Brain microvascular endothelial cell (primary cell): ENCODE data around the gene C12orf54.
"Not testable (repeated sequence)": the region's sequence is repeated elsewhere in the genome, so short reads cannot be mapped to it uniquely, and the experiment has no call there.

Experiments used
- DNase-seq: peaks from one replicate; pipeline ENCODE4 v3.0.0-alpha.2; 2020
- H3K27ac ChIP-seq: fragments of 250-450 bp; sonication (Bioruptor Pico); 2 replicates; pipeline ENCODE4 v1.5.1; 2020; ENCODE audit warnings: mild to moderate bottlenecking, moderate library complexity
- H3K27me3 ChIP-seq: fragments of 250-450 bp; sonication (Bioruptor Pico); replicated peaks from 2 replicates; pipeline ENCODE4 v1.5.1; 2020; ENCODE audit warnings: mild to moderate bottlenecking
- H3K36me3 ChIP-seq: fragments of 250-450 bp; sonication (Bioruptor Pico); replicated peaks from 2 replicates; pipeline ENCODE4 v1.5.1; 2020; ENCODE audit warnings: mild to moderate bottlenecking
- H3K4me3 ChIP-seq: 2 replicates; pipeline ENCODE4 v1.5.1; 2011; ENCODE audit warnings: low read depth, mild to moderate bottlenecking, control low read depth, low read length, moderate library complexity
- in situ Hi-C: cut with HindIII; loops from 2 replicates; pipeline ENCODE4 v1.10.0; 2017; ENCODE audit warnings: low sequenced_read_pairs, low pct_ligation_motif_present
- TF ChIP-seq, protein P1 (sequence below): IDR thresholded peaks from 2 replicates; pipeline ENCODE4 v1.5.1; 2011; ENCODE audit warnings: low read depth, mild to moderate bottlenecking, moderate library complexity, low read length, control low read depth, inconsistent platforms; ENCODE audit errors: missing control alignments

C12orf54 gene

DNA sequence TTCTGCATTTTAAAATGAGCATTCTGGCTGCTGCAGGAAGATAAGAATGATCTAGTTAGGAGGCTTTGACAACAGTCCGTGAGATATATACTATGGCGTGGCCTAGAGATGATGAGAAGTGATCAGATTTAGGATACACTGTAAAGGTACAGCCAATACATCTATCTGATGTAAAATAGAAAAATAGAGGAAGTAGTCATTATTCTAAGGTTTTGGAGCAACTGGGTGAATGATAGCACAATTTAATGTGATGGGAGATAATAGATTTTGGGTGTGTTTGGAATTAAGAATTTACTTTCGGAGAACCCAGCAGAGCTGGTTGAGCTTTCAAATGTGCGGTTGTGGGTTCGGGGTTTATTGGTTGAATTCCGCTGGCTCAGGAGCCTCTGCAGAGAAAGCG is 10.0 kb upstream of the C12orf54 start, which contains the start of gene ANP32D:
Gene ANP32D (plus strand): TSS at position 301 of the 400 bp plus-strand sequence. CDS start 106 bp downstream, outside the sequence.
- Histone ChIP-seq H3K27me3 (no peaks in the 10 kb centered on the region), H3K4me3 (no peak within 1 kb of the TSS), H3K27ac (no peak within 1 kb of the TSS), H3K36me3 (no peaks in the 10 kb centered on the region)
- in situ Hi-C loops, result no loop called here
- TF ChIP-seq, protein P1, sequence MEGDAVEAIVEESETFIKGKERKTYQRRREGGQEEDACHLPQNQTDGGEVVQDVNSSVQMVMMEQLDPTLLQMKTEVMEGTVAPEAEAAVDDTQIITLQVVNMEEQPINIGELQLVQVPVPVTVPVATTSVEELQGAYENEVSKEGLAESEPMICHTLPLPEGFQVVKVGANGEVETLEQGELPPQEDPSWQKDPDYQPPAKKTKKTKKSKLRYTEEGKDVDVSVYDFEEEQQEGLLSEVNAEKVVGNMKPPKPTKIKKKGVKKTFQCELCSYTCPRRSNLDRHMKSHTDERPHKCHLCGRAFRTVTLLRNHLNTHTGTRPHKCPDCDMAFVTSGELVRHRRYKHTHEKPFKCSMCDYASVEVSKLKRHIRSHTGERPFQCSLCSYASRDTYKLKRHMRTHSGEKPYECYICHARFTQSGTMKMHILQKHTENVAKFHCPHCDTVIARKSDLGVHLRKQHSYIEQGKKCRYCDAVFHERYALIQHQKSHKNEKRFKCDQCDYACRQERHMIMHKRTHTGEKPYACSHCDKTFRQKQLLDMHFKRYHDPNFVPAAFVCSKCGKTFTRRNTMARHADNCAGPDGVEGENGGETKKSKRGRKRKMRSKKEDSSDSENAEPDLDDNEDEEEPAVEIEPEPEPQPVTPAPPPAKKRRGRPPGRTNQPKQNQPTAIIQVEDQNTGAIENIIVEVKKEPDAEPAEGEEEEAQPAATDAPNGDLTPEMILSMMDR, result no peak
- no peak for DNase-seq

DNA sequence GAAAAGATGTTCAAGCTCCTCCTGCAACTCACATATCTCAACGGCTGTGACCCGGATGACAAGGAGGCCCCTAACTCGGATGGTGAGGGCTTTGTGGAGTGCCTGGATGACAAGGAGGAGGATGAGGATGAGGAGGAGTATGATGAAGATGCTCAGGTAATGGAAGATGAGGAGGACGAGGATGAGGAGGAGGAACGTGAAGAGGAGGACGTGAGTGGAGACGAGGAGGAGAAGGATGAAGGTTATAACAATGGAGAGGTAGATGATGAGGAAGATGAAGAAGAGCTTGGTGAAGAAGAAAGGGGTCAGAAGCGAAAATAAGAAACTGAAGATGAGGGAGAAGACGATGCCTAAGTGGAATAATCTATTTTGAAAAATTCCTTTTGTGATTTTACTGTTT is 9.2 kb upstream of the C12orf54 start:
- TF ChIP-seq, protein P1, result no peak
- Histone ChIP-seq H3K36me3 (no peaks in the 10 kb centered on the region), H3K27me3 (no peaks in the 10 kb centered on the region), H3K27ac (no peak overlapping the region), H3K4me3 (no peak overlapping the region)
- in situ Hi-C loops, result no loop called here
- DNase-seq, result no peak

DNA sequence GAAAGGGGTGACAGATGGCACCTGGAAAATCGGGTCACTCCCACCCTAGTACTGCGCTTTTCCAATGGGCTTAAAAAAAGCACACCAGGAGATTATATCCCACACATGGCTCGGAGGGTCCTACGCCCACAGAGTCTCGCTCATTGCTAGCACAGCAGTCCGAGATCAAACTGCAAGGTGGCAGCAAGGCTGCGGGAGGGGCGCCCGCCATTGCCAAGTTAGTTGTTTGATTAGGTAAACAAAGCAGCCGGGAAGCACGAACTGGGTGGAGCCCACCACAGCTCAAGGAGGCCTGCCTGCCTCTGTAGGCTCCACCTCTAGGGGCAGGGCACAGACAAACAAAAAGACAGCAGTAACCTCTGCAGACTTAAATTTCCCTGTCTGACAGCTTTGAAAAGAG is 7.8 kb upstream of the C12orf54 start:
- DNase-seq, in situ Hi-C loops, H3K36me3 ChIP-seq, H3K27me3 ChIP-seq, H3K27ac ChIP-seq, H3K4me3 ChIP-seq: not testable (repeated sequence)

DNA sequence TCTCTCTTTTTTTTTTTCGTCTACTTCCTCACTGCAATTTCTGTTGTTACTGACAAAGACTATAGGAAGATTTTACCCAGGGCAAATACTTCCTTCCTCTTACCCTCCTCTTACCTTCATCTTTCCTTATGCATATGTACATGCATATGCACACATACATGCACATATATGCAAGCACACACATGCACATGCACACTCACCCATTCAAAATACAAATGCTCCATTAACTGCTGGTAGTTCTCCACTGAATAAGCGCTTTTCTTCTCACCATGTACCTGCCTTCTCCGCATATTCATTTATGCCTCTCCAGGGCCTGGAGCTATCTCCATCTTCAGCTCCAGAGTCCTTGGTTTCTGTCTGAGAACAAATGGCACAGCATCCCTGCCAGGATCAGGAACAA is 632 bp downstream of the C12orf54 start:
- DNase-seq, result no peak
- TF ChIP-seq, protein P1, result no peak
- Histone ChIP-seq H3K36me3 (no peaks in the 10 kb centered on the region), H3K4me3 (no peak overlapping the region), H3K27me3 (no peaks in the 10 kb centered on the region), H3K27ac (no peak overlapping the region)
- in situ Hi-C loops, result no loop called here

DNA sequence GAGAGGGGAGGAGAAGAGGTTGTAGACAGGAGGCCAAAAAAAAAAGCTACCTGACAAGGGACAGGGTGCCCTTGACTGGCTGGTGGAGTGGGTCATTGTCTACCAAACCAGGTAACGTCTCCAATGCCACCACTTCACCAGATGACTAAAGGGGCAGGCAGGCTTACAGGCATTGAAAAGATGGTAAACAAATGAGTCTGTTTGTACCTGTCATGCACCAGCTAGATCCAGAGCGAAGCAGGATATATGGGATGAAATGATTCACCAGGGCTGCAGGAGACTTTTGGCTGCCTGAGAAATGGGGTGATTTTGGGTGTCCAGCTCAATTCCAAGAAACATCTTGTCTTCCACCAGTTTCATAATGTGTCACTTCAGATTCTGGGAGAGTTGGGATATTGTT is 4.0 kb downstream of the C12orf54 start:
- no peak overlapping the region for H3K27ac ChIP-seq

DNA sequence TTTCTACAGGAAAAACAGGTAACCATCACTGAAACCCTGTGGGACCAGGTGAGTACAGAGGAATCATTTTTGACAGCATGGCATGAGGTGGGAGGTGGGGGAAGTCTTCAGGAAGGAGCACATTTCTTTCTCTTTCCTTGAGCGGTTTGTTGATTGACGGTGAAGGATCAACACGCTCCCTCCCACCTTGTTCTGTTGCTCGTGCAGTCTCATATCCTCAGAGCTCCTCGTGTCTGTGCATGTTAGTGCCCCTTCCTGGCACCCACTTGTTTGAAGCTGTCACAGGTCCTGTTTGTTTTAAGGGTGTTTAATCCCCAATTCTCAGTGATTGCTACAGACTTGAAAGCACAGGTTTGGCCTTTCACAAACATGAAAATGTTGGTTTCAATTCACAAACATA is 4.4 kb downstream of the C12orf54 start:
- TF ChIP-seq, protein P1, result no peak
- no peaks in the 10 kb centered on the region for H3K36me3 ChIP-seq
- DNase-seq, result no peak
- no peaks in the 10 kb centered on the region for H3K27me3 ChIP-seq
- H3K4me3 ChIP-seq, result no peak overlapping the region
- H3K27ac ChIP-seq, result no peak overlapping the region
- in situ Hi-C loops, result no loop called here

More for the DNA sequence above, 4.0 kb downstream of the C12orf54 start:
- no peaks in the 10 kb centered on the region for H3K27me3 ChIP-seq
- in situ Hi-C loops, result no loop called here
- DNase-seq, result no peak
- no peaks in the 10 kb centered on the region for H3K36me3 ChIP-seq
- TF ChIP-seq, protein P1, result no peak
- H3K4me3 ChIP-seq, result no peak overlapping the region
